ENCODE data around the gene PDE8A. TPM values are rescaled to one million over a fixed set of nuclear protein-coding genes. Genes with fewer than 3 reads are reported as not detected.

Gene PDE8A
- total and polyA plus RNA-seq, 2 of the 13 experiments (the other 11 are each of a cell fraction or from before 2014, with no cell fraction given) = 26.3 to 48.5 TPM

- H3K36me3 ChIP-seq (replicated peaks in 1 of 2; ENCODE audit: control insufficient read depth in 1 of 2, insufficient read depth in 2 of 2, low read length in 2 of 2) = no peaks in the 10 kb centered on the region
- ATAC-seq (no peak), DNase-seq (ENCODE audit: low spot score) (no peak), FAIRE-seq (no peak)
- peaks cover 96% of the 10 kb centered on the region for H3K4me1 ChIP-seq (ENCODE audit: insufficient read depth, low read length)
- no peaks in the 10 kb centered on the region for H3K27me3 ChIP-seq (ENCODE audit: control insufficient read depth in 1 of 2, insufficient read depth in 2 of 2, low read length in 2 of 2)
- H3K4me3 ChIP-seq (replicated peaks in 1 of 3; ENCODE audit: insufficient read depth in 1 of 3, low read depth in 2 of 3, low read length in 3 of 3) = no peak overlapping the region
- no peak overlapping the region for H2AFZ ChIP-seq (ENCODE audit: low read length)
- no peaks in the 10 kb centered on the region for H3K9me3 ChIP-seq (ENCODE audit: low read length)
- ChIA-PET CTCF (ENCODE audit: low intra/inter-chr PET ratio, low total read pairs) (no interaction called here), POLR2A (no interaction called here)
- H3K27ac ChIP-seq (ENCODE audit: extremely low read length, insufficient read depth, low read length) = no peak overlapping the region
- WGBS (ENCODE audit: low lambda C conversion rate) = 89% methylated on average over 4 of the region's 4 CpGs
- no peak overlapping the region for H3K4me2 ChIP-seq (ENCODE audit: low read depth, low read length)
- peaks cover 98% of the 10 kb centered on the region for H3K79me2 ChIP-seq (ENCODE audit: insufficient read depth, low read length)
- intact Hi-C loops (cut with micrococcal nuclease; ENCODE audit: unreplicated experiment) = no loop called here
- H4K20me1 ChIP-seq (ENCODE audit: insufficient read depth, low read length) = no peaks in the 10 kb centered on the region; the same call in 1 of the 2 replicates
- in situ Hi-C loops (cut with HindIII; ENCODE audit: extremely low pct_ligation_motif_present, low pct_unique_long_range_greater_than_20kb) = no loop called here
- BruUV-seq (replicated peaks) = no TSS peak
- H3K9ac ChIP-seq (ENCODE audit: insufficient read depth, low read depth, low read length) = no peak overlapping the region
- TF ChIP-seq ZNF484 (CRISPR knock-in tag; IDR thresholded peaks at IDR 0.05; ENCODE audit: borderline replicate concordance, low read depth) (no peak), WIZ (CRISPR knock-in tag; IDR thresholded peaks at IDR 0.05) (no peak), SIN3B (IDR thresholded peaks at IDR 0.05; ENCODE audit: low read length) (no peak), ZNF292 (CRISPR knock-in tag; IDR thresholded peaks at IDR 0.05; ENCODE audit: borderline replicate concordance, low read depth) (no peak), TCF12 (IDR thresholded peaks at IDR 0.05) (no peak), TCF12 (CRISPR knock-in tag; IDR thresholded peaks at IDR 0.05) (no peak), ETV5 (CRISPR knock-in tag; IDR thresholded peaks at IDR 0.05; ENCODE audit: borderline replicate concordance) (no peak), ZNF451 (CRISPR knock-in tag; IDR thresholded peaks at IDR 0.05) (no peak), E2F2 (CRISPR knock-in tag; IDR thresholded peaks at IDR 0.05; ENCODE audit: borderline replicate concordance) (no peak), ATF5 (CRISPR knock-in tag; IDR thresholded peaks at IDR 0.05; ENCODE audit: low read depth) (no peak), GATAD2A (CRISPR knock-in tag; IDR thresholded peaks at IDR 0.05) (no peak), NCOA5 (CRISPR knock-in tag; IDR thresholded peaks at IDR 0.05) (no peak), ZNF10 (CRISPR knock-in tag; IDR thresholded peaks at IDR 0.05; ENCODE audit: borderline replicate concordance, low read depth) (no peak), ZNF772 (CRISPR knock-in tag; IDR thresholded peaks at IDR 0.05) (no peak), ZHX2 (IDR thresholded peaks at IDR 0.05; ENCODE audit: low read depth) (no peak), ZHX2 (CRISPR knock-in tag; IDR thresholded peaks at IDR 0.05; ENCODE audit: borderline replicate concordance) (no peak), KLF13 (CRISPR knock-in tag; IDR thresholded peaks at IDR 0.05) (no peak), CSRNP1 (CRISPR knock-in tag; IDR thresholded peaks at IDR 0.05) (no peak)
Measured at GRCh38 chr15:85027421-85027820, 45.8 kb downstream of the PDE8A start.
